HCT116 (cell line): ENCODE data around the gene CNTNAP2.

ENCODE experiments used
- CTCF ChIP-seq, 3 experiments: fragments of 200-600 bp in 1 of 3; sonication (generic) in 1 of 3; IDR thresholded peaks in 2 of 3; conservative IDR thresholded peaks in 1 of 3; 2 replicates each; pipeline ENCODE4 v1.5.1; 2012 to 2017; ENCODE audit warnings: low read depth in 2 of 3, low read length in 2 of 3, antibody characterized with exemption in 1 of 3, borderline replicate concordance in 1 of 3, control low read depth in 1 of 3, mild to moderate bottlenecking in 1 of 3, mixed read lengths in 1 of 3, mixed run types in 1 of 3, moderate library complexity in 1 of 3; ENCODE audit not compliant: insufficient read depth in 1 of 3
- EZH2phosphoT487 ChIP-seq: fragments of 200-600 bp; IDR thresholded peaks from 2 replicates; pipeline ENCODE4 v1.6.1; 2018; ENCODE audit warnings: antibody characterized with exemption, borderline replicate concordance
- MAX ChIP-seq: IDR thresholded peaks from 2 replicates; pipeline ENCODE4 v1.6.1; 2012
- POLR2A ChIP-seq: IDR thresholded peaks from 2 replicates; pipeline ENCODE4 v1.7.0; 2011; ENCODE audit warnings: borderline replicate concordance; ENCODE audit not compliant: insufficient read depth, insufficient read length; ENCODE audit errors: extremely low read depth

GRCh38 chr7:146713934-146714333 is 597.3 kb downstream of the CNTNAP2 start:
- TF ChIP-seq POLR2A (no peak), CTCF (IDR thresholded peaks at IDR 0.05 in 2 of 3, conservative IDR thresholded peaks at IDR 0.05 in 1 of 3; ENCODE audit: borderline replicate concordance in 1 of 3, insufficient read depth in 1 of 3, low read depth in 2 of 3, low read length in 2 of 3) (no peak), EZH2phosphoT487 (no peak), MAX (no peak)
